NCI-H82 treated with DMSO at 0.1 percent for 48 hours (cell line): ENCODE measurements around the gene TTC22.

ENCODE experiments used
- DNase-seq: peaks from one replicate; lab custom pipeline; 2025; ENCODE audit not compliant: unreplicated experiment; lab: John Stamatoyannopoulos, UW

The TTC22 gene

DNA sequence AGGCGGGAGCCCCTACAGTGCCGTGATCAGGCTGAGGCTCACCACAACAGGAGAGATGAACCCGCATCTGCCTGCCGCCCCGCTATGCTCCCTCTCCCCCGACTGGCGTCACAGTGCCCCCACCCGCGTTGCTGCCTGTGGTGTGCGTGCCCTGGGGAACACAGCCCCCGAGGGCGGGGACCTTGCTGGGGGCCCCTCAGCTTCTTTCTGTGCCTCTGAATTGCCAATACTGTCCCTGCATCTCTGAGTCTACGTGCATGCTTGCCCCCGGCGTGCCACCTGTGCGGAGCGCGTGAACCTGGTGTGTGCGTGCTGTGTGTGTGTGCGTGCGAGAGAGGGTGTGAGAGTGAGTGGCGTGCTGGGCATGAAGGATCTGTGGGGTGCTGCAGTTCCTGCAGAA is 47.1 kb downstream of the TTC22 start:
- no peak for DNase-seq

DNA sequence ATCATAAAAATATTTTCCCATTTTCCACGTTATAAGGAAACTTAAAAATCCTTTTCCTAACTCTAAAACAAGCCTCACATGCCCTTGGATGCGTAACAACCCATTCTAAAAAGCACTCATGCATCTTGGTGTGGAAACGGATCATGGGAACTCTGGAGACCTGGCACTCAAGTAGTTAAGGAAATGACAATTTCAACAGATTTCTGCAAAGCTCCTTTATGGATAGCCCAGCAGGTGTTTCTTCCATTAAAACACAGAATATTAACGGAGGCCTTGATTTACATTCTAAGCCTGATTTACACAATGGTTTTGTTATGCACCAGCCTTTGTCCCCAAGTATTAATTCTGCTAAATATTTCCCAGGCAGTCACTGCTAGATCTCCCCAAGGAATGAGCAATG is 49.7 kb downstream of the TTC22 start:
- no peak for DNase-seq

DNA sequence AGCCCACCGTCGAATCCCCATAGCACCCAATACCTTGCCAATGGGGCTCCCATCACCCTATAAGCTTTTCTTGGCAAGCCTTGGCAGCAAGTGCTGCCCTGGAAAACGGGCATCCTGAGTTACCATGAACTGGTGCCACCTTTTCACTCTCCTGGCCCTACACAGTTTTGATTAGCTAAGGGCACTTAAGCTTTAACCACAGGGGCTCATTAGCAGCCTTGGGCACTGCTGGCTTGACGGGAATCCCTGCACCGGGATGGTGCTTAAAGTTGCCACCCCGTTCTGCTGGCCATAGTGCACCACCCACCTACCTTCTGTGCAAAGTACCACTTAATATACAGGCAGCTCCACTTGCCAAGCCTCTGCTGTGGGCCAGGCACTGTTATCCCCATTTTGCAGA is 50.5 kb downstream of the TTC22 start:
- no peak for DNase-seq

DNA sequence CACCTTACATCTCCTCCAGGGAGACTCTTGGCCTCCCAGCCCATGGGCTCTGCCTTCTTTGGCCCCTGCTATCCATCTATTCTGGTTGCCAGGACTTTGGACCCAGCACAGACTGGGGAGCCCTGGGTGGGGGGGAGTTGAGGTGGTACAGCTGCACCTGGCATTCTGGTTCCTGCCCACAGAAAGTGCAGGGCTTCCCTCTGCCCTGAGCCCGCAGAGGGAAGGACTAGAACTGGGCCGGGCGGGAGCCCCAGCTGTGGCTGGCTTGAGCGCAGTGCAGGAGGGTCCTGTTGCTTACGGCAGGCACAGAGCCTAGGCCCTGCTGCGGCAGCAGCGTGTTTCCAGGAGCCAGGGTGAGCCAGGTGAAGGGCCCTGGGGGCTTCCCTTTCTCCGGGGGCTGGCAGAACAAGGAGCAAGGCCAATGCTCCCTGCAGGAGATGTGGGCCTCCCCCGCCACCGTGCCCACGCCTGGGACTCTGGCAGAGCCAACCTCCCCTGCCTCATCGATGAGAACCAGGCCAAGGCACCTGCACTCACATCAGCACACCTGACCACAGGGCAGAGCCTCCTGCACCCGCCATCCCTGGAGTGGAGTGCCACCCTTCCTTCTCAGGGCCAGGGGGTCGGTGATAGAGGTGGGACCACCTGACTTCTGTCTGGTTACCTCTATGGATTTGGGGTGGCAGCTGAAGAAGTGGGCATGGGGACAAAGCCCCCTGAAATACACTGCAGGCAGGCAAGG is 52.9 kb downstream of the TTC22 start:
- DNase-seq = no peak

DNA sequence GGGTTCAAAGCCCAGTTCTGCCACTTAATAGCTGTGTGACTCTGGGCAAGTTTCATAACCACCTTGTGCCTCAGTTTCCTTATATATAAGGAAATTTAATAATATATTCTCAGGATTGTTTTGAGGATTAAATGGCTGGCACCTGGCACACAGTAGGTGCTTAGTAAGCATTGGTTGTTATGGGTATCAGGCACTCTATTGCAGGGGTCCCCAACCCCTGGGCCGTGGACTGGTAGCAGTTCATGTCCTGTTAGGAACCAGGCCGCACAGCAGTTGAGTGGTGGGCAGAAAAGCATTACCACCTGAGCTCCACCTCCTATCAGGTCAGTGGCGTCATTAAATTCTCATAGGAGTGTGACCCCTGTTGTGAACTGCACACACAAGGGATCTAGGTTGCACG is 55.3 kb downstream of the TTC22 start:
- no peak for DNase-seq

DNA sequence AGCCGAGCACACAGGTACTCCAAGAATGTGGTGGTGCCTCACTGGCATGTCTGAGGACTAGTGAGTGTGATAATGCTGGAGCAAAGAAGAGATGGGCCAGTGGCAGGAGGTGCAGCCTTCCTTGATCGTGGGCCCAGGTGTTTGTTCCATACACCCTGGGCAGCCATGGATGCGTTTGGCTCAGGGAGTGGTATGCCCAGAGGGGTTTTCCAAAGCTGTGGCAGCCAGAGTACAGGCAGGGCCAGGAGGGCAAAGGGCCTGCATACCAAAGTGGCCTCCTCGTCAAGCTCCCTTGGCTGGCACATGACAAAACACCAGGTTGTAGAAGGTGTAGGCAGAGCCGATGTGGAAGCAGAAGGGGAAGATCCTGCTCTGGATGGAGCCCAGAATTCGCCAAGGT is 55.8 kb downstream of the TTC22 start:
- no peak for DNase-seq

DNA sequence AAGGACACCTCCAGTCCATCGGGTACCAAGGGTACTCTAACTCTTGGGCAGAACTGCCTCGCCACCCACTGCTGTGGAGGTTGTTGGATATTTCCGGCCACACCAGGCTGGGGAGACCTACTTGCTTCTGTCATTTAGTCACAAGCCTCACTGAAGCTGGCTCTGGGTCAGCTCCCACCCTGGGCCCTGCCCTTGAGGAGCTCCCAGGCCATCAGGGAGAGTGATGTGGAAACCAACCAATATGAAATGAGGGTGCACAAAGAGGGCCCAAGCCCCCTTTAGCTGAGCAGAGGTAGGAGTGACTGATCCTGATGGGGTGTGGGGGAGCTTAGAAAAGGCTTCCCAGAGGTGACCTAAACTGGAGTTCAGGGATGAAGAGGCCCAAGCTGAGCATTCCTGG is 56.4 kb downstream of the TTC22 start:
- no peak for DNase-seq

DNA sequence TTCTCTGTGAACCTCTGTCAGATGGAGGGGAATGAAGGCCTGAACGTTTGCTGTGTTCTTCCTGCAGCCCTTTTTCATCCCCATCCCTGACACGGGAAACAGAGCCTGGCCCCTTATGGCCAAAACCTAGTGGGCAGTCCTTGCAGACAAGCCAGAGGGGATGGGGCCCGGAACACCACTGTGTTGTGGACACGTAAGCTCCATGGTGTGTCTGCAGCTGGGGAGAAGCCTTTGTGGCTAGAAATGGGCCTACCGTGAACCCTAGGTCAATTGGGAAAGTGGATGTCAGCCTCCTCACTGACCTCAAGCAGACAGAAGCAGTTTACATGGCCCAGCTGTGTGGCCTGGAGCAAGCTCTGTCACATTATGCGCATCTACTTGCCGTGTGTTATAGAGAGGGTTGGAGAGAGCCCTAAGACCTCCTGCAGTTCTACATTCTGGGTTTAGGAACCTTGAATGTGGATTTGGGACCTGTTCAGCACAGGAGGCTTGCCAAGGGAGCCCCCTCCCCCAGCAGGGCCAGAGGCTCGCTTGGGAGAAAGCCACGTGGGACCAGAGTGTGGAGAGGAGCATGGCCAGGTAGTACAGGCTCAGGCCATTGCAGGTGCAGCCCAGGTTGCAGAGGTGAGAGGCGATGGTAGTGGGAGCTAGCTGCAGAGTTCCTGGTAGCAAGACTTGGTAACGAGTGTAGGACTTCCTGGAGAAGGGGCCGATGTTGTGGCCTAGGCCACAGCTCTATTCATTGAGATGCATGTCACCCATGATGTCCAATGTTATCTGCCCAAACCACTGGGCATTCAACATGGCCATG is 57.5 kb downstream of the TTC22 start:
- no peak for DNase-seq

DNA sequence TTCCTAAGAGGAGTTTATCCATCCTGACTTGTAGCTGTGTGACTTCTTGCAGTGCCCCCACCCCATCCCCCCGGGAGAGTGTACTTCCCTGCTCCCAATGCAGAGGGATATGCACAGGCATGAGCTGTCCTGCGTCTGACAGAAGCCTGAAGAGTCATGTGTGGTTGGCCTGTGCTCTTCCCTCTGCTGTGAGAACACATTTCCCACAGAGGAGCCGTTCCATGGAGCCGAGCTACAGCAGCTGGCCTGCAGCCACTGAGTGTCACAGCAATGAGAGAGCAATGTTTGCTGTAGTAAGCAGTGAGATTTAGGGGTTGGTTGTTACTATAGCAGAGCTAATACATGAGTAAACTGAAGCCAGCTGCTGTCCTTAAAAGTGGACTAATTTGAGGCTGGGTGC is 58.8 kb downstream of the TTC22 start:
- no peak for DNase-seq

DNA sequence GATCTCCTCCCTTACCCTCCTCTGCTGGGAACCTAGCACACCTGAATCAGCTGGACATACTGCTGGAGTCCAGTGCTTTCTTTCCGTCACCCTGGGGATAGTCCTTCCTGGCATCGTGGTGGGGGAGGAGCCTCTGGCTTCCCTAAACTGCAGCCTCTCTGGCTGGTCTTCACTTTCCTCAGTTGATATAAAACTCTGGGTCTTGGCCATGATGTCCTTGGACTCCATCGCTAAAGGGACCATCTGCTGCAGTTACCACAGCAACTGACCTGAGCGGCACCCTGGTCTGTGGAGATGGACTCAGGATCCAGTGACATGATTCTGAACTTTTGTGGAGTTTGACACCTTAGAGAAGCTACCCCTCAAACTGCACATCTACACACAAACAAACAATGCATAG is 59.6 kb downstream of the TTC22 start:
- DNase-seq = no peak

DNA sequence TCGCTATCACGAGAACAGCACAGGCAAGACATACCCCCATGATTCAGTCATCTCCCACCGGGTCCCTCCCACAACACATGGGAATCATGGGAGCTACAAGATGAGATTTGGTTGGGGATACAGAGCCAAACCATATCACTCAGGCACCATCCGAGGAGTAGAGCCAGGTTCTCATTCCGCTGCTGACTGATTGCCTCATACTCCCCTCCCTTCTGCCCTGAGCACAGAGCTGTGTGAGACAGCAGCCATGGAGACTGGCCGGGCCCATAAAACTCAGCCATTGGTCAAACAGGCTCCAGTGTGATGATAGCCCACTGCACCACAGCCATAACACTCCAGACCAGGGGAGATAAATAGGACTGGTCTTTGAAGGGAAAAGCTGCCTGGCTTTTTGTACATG is 62.9 kb downstream of the TTC22 start:
- DNase-seq = no peak

DNA sequence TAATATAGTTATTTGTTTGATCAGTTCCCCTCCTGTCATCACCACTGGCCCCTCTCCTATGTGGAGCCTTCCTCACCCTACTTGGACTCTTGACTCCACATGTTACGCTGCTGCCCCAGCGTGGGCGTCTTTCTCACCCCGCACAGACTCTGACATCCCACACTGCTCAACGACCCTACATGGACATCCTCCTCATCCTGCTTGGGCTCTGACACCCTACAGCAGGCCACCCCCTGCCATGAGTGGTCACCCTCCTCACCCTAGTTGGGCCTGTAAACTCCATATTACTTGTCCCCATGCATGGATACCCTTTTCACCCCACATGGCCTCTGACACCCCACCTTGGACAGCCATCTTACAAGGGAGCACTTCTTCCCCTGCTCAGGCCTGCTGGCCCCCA is 64.4 kb downstream of the TTC22 start:
- DNase-seq = no peak
